BE2C (cell line): ENCODE measurements around the gene CDH13.

Source experiments
- DNase-seq: peaks from one replicate; pipeline ENCODE4 v3.0.0-alpha.2; 2020
- H3K27me3 ChIP-seq: fragments of 250-450 bp; sonication (Bioruptor Pico); 2 replicates; pipeline ENCODE4 v1.5.1; 2020; ENCODE audit warnings: mild to moderate bottlenecking
- H3K36me3 ChIP-seq: fragments of 250-450 bp; sonication (Bioruptor Pico); 2 replicates; pipeline ENCODE4 v1.5.1; 2020; ENCODE audit warnings: mild to moderate bottlenecking
- H3K4me1 ChIP-seq: fragments of 250-450 bp; sonication (Bioruptor Pico); 2 replicates; pipeline ENCODE4 v1.5.1; 2020
- H3K4me3 ChIP-seq: 2 replicates; pipeline ENCODE4 v1.5.1; 2011; ENCODE audit warnings: low read depth, low read length
- H3K9me3 ChIP-seq: fragments of 250-450 bp; sonication (Bioruptor Pico); 2 replicates; pipeline ENCODE4 v1.5.1; 2020
- CTCF ChIP-seq: IDR thresholded peaks from 2 replicates; pipeline ENCODE4 v1.5.1; 2012; ENCODE audit warnings: mild to moderate bottlenecking, low read depth, low read length

Gene CDH13

GRCh38 chr16:82767198-82767597 is 140.4 kb downstream of the CDH13 start:
- Histone ChIP-seq H3K36me3 (no peaks in the 10 kb centered on the region), H3K4me3 (no peak overlapping the region), H3K27me3 (no peaks in the 10 kb centered on the region), H3K9me3 (no peaks in the 10 kb centered on the region), H3K4me1 (no peaks in the 10 kb centered on the region)
- no peak for DNase-seq
- no peak for TF ChIP-seq CTCF

GRCh38 chr16:82767808-82768207 is 141.0 kb downstream of the CDH13 start:
- no peak overlapping the region for H3K4me3 ChIP-seq
- no peaks in the 10 kb centered on the region for H3K27me3 ChIP-seq
- no peak for DNase-seq
- no peaks in the 10 kb centered on the region for H3K4me1 ChIP-seq
- no peak for TF ChIP-seq CTCF
- H3K9me3 ChIP-seq = no peaks in the 10 kb centered on the region
- no peaks in the 10 kb centered on the region for H3K36me3 ChIP-seq

DNA sequence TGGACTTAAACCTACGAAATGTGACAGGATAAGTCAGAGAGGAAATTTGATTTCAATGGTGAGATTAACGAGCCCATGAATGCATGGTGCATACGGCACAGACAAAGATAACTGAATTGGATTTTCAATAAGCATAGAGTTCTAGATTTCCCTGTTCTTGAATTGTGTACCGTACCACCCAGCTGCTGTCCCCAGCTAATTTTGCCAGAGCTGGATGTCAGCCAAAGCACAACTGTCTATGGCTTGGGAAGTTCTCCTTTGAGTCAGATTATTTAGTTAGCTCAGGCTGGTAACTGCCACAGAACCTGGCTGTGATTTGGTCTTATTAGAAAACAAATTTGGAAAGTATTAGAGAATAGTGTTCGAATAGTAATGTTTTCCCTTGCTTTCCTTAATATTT is 143.1 kb downstream of the CDH13 start:
- Histone ChIP-seq H3K4me3 (no peak overlapping the region), H3K27me3 (no peaks in the 10 kb centered on the region), H3K9me3 (no peaks in the 10 kb centered on the region), H3K36me3 (no peaks in the 10 kb centered on the region), H3K4me1 (no peaks in the 10 kb centered on the region)
- no peak for TF ChIP-seq CTCF
- no peak for DNase-seq

DNA sequence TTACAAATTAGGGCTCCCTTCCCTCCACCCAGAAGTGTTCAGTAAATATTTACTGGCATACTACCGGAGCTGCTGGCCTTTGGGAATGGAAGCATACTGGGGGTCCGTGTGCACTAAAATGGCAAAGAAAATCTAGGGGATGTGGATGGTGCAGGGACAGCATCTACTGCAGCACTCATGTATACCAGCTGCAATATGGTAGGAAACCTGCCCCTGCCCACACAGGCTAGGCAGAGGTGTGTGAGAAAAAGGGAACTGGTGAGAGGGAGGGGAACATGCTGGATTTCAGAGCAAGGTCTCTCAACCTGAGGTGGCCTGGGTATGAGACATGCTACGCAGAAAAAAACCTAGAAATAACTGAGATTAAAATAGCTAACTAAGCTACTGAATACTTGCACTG is 145.4 kb downstream of the CDH13 start:
- TF ChIP-seq CTCF = no peak
- no peaks in the 10 kb centered on the region for H3K4me1 ChIP-seq

GRCh38 chr16:82773018-82773417 is 146.2 kb downstream of the CDH13 start:
- Histone ChIP-seq H3K4me1 (no peaks in the 10 kb centered on the region), H3K36me3 (no peaks in the 10 kb centered on the region), H3K27me3 (no peaks in the 10 kb centered on the region), H3K9me3 (no peaks in the 10 kb centered on the region), H3K4me3 (no peak overlapping the region)
- no peak for TF ChIP-seq CTCF
- no peak for DNase-seq

More for the DNA sequence above, 145.4 kb downstream of the CDH13 start:
- H3K27me3 ChIP-seq = no peaks in the 10 kb centered on the region
- no peak overlapping the region for H3K4me3 ChIP-seq
- no peaks in the 10 kb centered on the region for H3K9me3 ChIP-seq
- DNase-seq = no peak
- no peaks in the 10 kb centered on the region for H3K36me3 ChIP-seq

GRCh38 chr16:82776470-82777146 is 149.8 kb downstream of the CDH13 start:
- no peak overlapping the region for H3K4me3 ChIP-seq
- H3K27me3 ChIP-seq = no peaks in the 10 kb centered on the region
- no peak for DNase-seq
- no peaks in the 10 kb centered on the region for H3K4me1 ChIP-seq
- no peak for TF ChIP-seq CTCF
- H3K9me3 ChIP-seq = no peaks in the 10 kb centered on the region
- H3K36me3 ChIP-seq = no peaks in the 10 kb centered on the region
